NCI-H446 treated with DMSO at 0.1 percent for 48 hours (cell line): Measurements from ENCODE around the gene SEC23IP.

Source experiments
- DNase-seq: peaks from one replicate; lab custom pipeline; 2025; lab: John Stamatoyannopoulos, UW

SEC23IP gene

GRCh38 chr10:119940487-119940886 lies 48.0 kb downstream of the SEC23IP start:
- DNase-seq: no peak

GRCh38 chr10:119942973-119943372 lies 50.4 kb downstream of the SEC23IP start:
- no peak for DNase-seq

DNA sequence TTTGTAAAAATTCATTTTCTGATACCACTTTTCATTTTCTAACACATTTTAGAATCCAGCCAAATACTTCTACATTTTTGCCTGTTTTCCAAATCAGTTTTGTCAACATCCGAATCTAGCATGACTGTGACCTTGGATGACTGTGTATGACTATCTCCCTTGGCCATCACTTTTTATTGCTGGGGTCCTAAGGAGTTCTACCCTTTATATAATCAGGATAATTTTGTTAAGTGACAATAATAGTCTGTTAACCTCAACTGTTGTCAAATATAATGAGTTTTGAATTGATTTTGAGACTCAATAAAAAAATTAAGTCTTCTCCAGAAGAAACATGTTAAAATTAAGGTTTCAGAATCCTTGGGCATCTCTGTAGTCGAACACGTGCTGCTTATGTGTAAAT lies 53.3 kb downstream of the SEC23IP start:
- no peak for DNase-seq

- DNase-seq: no peak
Measured at GRCh38 chr10:119947300-119947699, 54.8 kb downstream of the SEC23IP start.

DNA sequence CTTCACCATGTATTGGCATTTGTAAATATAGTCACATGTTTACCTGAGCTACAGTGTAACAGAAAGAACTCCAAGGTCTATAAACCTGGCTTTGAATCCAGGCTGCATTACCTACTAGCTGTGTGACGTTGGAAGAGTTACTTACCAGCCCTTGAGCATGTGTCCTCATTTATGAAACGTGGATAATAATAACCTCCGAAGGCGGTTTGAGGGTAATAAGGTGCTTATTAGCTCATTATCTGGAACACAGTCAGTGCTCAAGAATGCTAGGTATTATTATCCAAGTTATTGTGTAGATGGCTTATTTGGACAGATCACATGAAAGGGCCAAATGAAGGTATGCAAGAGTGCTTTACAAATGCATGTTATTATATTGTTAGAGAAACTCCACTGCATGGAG lies 64.9 kb downstream of the SEC23IP start:
- DNase-seq: no peak

DNA sequence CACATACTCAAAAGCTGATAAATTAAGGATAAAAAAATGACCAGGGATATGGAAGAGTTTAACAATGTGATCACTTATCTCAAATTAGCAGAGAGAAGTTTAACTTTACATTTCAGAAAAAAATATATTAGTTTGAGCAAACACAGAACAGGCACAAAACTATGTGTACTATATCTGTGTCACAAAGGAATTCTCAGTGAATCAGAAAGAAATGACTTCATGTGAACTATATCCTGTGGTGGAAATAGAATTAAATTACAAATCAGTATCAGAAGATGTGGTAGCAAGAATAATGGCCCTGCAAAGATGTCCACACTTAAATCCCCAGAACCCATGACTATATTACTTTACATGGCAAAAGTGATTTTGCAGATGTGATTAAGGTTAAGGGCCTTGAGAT lies 70.3 kb downstream of the SEC23IP start:
- DNase-seq: no peak

GRCh38 chr10:119967066-119967465 lies 74.5 kb downstream of the SEC23IP start:
- DNase-seq: no peak

DNA sequence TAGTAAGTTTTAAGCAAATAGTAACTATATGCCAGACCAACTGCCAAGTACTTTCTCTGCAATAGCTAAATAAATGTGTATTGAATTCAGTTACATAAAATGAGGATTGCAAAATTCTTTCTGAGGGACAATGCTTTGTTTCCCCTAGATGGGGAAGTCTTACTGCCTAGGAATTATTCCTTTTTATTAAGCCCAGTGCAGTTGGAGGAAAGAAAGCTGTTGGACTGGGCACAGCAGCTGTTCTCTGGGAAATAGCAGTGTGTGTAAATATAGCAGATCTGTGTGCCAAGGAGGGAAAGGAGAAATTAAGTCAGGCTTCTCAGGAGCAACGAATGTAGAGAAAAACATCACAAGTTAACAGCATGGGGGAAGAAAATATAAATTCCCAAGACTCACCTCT lies 77.1 kb downstream of the SEC23IP start:
- no peak for DNase-seq

- no peak for DNase-seq
Measured at GRCh38 chr10:119970107-119970506, 77.6 kb downstream of the SEC23IP start.

GRCh38 chr10:119970963-119971362 lies 78.4 kb downstream of the SEC23IP start:
- no peak for DNase-seq

DNA sequence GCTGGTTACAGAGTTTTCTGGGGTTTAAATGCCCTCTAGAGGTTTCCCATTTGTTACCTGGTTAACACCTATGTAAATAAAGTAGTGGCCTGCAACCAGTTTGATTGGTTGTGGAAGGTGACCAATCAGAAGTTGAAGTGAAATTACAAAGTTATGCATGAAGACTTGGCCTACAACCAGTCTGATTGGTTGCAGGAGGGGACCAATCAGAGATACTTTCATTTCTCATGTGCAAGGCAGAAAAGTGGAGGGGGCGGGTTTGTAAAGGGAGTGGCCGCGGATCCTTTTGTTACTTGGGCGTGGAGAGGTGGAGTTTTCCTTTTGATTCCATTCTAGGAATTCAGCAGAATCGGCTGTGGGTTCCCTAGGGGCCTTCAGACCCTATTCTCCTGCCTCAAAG lies 80.8 kb downstream of the SEC23IP start:
- DNase-seq: no peak

DNA sequence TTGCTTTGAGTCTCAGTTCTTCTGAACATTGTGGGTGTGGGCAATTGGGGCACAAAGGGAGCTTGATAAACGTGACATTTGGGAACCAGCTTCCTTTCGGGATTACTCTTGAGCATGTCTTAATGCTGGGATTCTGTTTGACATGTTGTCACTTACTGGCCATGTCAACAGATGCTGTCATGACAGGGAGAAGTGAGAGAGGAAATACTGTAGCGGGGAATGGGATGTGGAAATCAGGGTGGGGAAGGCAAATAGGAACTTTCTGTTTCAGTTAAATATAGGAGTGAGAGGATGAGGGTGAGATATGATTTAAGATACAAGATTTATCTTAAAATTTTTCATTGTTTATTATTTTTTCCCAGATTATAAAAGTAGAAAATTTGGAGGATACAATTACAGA lies 83.9 kb downstream of the SEC23IP start:
- no peak for DNase-seq

- DNase-seq: no peak
Measured at GRCh38 chr10:119980956-119981750, 88.6 kb downstream of the SEC23IP start.

DNA sequence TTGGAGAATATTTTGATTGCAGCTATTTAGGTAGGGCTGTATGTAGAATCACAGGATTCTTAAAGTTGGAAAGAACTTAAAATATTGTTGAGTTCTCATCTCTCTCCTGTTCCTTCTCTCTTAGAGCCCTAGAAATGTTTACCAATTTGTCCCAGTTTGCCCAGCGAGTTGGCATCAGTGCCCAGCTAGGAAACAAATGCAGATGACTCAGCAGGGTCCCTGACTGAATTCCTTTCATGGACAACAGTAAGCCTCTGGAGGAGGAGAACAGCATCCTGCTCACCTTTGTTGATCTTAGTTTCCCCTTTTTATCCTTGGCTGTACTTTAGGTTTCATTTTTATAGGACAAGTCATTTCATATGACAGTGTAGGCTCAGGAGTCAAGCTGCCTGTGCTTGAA lies 89.3 kb downstream of the SEC23IP start:
- DNase-seq: no peak

DNA sequence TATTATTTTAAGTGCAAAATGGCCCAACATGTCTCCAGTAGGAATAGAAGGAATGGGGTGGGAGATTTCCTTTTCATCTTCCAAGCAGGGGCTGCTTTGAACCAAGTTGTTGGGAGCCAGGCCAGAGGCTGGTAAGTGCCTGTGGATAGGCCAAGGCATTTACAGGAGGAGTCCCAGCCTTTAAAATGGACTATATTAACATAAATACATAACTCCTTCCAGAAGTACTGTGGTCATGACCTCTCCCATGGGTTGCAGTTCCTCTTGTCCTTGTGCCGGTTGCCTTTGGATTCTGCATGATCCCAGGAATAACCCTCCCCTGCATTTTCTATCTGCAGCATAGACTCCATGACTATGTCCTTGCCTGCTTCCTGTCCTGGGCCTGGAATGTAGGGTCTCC lies 95.8 kb downstream of the SEC23IP start:
- DNase-seq: no peak

DNA sequence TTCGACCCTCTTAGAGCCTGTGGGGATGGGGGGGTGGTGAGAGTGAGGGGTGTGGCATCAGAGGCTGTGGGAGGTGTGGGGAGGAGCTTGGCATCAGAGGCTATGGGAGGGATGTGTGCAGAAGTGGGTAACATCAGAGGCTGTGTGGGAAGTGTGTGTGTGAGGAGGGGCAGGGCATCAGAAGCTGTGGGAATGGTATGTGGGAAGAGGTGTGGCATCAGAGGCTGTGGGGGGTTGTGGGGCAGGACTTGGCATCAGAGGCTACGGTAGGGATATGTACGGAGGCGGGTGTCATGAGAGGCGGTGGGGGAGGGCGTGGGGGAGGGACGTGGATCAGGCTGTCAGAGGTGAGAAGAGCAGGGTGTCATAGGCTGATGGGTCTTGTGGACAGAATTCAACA lies 97.4 kb downstream of the SEC23IP start:
- no peak for DNase-seq

GRCh38 chr10:119991066-119991465 lies 98.5 kb downstream of the SEC23IP start:
- DNase-seq: no peak

GRCh38 chr10:119991816-119992215 lies 99.3 kb downstream of the SEC23IP start:
- DNase-seq: no peak
